A549 (cell line): ENCODE results near the gene PCNX3. TPM values are rescaled to one million over a fixed set of nuclear protein-coding genes. Genes with fewer than 3 reads are reported as not detected.
A peak's percentile ranks its signal among the peaks of the same experiment; 100 is the strongest.

Source experiments
- ATAC-seq, 2 experiments: fragments of 200-7000 bp in 1 of 2; fragments of >200 bp in 1 of 2; cut with Nextera tagmentation in 1 of 2; cut with Tn5 transposase in 1 of 2; 3 replicates each; pipeline versions ENCODE4 v1.8.0 to v1.9.1; 2018 to 2020; ENCODE audit warnings: mild to moderate bottlenecking in 1 of 2, moderate library complexity in 1 of 2
- CTCF ChIA-PET: fragments of 300-600 bp; sonication (Branson Sonifier 250); formaldehyde crosslinking; extraction: SDS; loops from one replicate; lab custom pipeline; 2021; ENCODE audit warnings: antibody characterized with exemption, inconsistent platforms; lab: Yijun Ruan, JAX
- POLR2A ChIA-PET: fragments of 350-600 bp; formaldehyde crosslinking; extraction: SDS; loops from one replicate; lab custom pipeline; 2021; ENCODE audit warnings: antibody characterized with exemption, inconsistent platforms; lab: Yijun Ruan, JAX
- DNase-seq, 2 experiments: peaks; one replicate each; pipeline versions ENCODE4 v3.0.0 to v3.0.0-alpha.2; 2011 to 2016; ENCODE audit warnings: low read depth in 1 of 2, low spot score in 1 of 2
- FAIRE-seq: peaks from 2 replicates; lab custom pipeline; 2011; peaks lifted over from hg19 to GRCh38; lab: Jason Lieb, UNC
- H3K27ac ChIP-seq, 2 experiments: fragments of >200 bp; sonication (Bioruptor Twin); formaldehyde crosslinking; 3 replicates each; pipeline ENCODE4 v1.5.1; 2016 to 2017
- H3K4me1 ChIP-seq: fragments of >200 bp; sonication (Bioruptor Twin); formaldehyde crosslinking; 3 replicates; pipeline ENCODE4 v1.6.1; 2016
- H3K4me2 ChIP-seq: fragments of >200 bp; sonication (Bioruptor Twin); formaldehyde crosslinking; 3 replicates; pipeline ENCODE4 v1.6.1; 2016
- H3K4me3 ChIP-seq: fragments of >200 bp; sonication (Bioruptor Twin); formaldehyde crosslinking; 3 replicates; pipeline ENCODE4 v1.5.1; 2016
- H3K9me3 ChIP-seq: fragments of >200 bp; sonication (Bioruptor Twin); formaldehyde crosslinking; 3 replicates; pipeline ENCODE4 v1.6.1; 2016
- BCL3 ChIP-seq: fragments of >200 bp; sonication (Bioruptor Twin); formaldehyde crosslinking; IDR thresholded peaks from 3 replicates; pipeline ENCODE4 v1.6.1; 2016
- CHD2 ChIP-seq: fragments of 150-350 bp; IDR thresholded peaks from 2 replicates; pipeline ENCODE4 v1.6.1; 2014; ENCODE audit warnings: low read length; ENCODE audit not compliant: partially characterized antibody
- ESRRA ChIP-seq: fragments of 150-350 bp; IDR thresholded peaks from 2 replicates; pipeline ENCODE4 v1.6.1; 2014; ENCODE audit warnings: mild to moderate bottlenecking, low read length, borderline replicate concordance
- FOSL2 ChIP-seq, 2 experiments: fragments of 450-650 bp in 1 of 2; fragments of >200 bp in 1 of 2; sonication (Bioruptor Twin) in 1 of 2; formaldehyde crosslinking; IDR thresholded peaks; 2 replicates each; pipeline versions ENCODE4 v1.5.0 to v1.6.1; 2016 to 2020; ENCODE audit warnings: mild to moderate bottlenecking in 1 of 2, moderate library complexity in 1 of 2
- GATA3 ChIP-seq: IDR thresholded peaks from 2 replicates; pipeline ENCODE4 v1.6.1; 2012; ENCODE audit warnings: borderline replicate concordance
- HDAC2 ChIP-seq: fragments of 200-600 bp; sonication (generic); IDR thresholded peaks from 2 replicates; pipeline ENCODE4 v1.6.1; 2016
- HEYL ChIP-seq: fragments of 250-450 bp; sonication (Bioruptor Pico); IDR thresholded peaks from 2 replicates; pipeline ENCODE4 v1.8.0; 2021; ENCODE audit warnings: mild to moderate bottlenecking, moderate library complexity
- HOXB13 ChIP-seq: fragments of 250-450 bp; sonication (Bioruptor Pico); IDR thresholded peaks from 2 replicates; pipeline ENCODE4 v1.5.0; 2020; ENCODE audit warnings: low read depth, mild to moderate bottlenecking, moderate library complexity
- KDM1A ChIP-seq: fragments of 200-600 bp; sonication (generic); IDR thresholded peaks from 2 replicates; pipeline ENCODE4 v1.6.1; 2016; ENCODE audit warnings: low read depth, mild to moderate bottlenecking
- MAFK ChIP-seq: fragments of 450-650 bp; IDR thresholded peaks from 2 replicates; pipeline ENCODE4 v1.6.1; 2014; ENCODE audit not compliant: partially characterized antibody
- MAZ ChIP-seq: fragments of 150-350 bp; IDR thresholded peaks from 2 replicates; pipeline ENCODE4 v1.6.1; 2014; ENCODE audit warnings: antibody characterized with exemption, low read depth, low read length, borderline replicate concordance
- MYC ChIP-seq: IDR thresholded peaks from 2 replicates; pipeline ENCODE4 v1.6.1; 2012; ENCODE audit warnings: mild to moderate bottlenecking, inconsistent platforms, low read length, improper control_type of control experiment, borderline replicate concordance
- NPAS2 ChIP-seq: fragments of 250-450 bp; sonication (Bioruptor Pico); IDR thresholded peaks from 2 replicates; pipeline ENCODE4 v1.8.0; 2022; ENCODE audit warnings: mild to moderate bottlenecking, moderate library complexity, borderline replicate concordance
- POLR2A ChIP-seq: IDR thresholded peaks from 2 replicates; pipeline ENCODE4 v1.6.1; 2012; ENCODE audit warnings: mild to moderate bottlenecking, low read length
- POLR2AphosphoS2 ChIP-seq: conservative IDR thresholded peaks from 2 replicates; pipeline ENCODE4 v1.6.1; 2012; ENCODE audit warnings: low read length, improper control_type of control experiment, inconsistent platforms
- RARB ChIP-seq: fragments of 250-450 bp; sonication (Bioruptor Pico); IDR thresholded peaks from 2 replicates; pipeline ENCODE4 v1.8.0; 2021; ENCODE audit warnings: mild to moderate bottlenecking, moderate library complexity
- RFX5 ChIP-seq: fragments of 450-650 bp; IDR thresholded peaks from 2 replicates; pipeline ENCODE4 v1.7.1; 2014; ENCODE audit warnings: antibody characterized with exemption, mild to moderate bottlenecking, moderate library complexity
- TFCP2L1 ChIP-seq: fragments of 250-450 bp; sonication (Bioruptor Pico); IDR thresholded peaks from 2 replicates; pipeline ENCODE4 v1.5.0; 2021; ENCODE audit warnings: mild to moderate bottlenecking
- USF2 ChIP-seq: fragments of 450-650 bp; IDR thresholded peaks from 2 replicates; pipeline ENCODE4 v1.6.1; 2014; ENCODE audit warnings: antibody characterized with exemption
- ZSCAN20 ChIP-seq: fragments of 250-450 bp; sonication (Bioruptor Pico); IDR thresholded peaks from 2 replicates; pipeline ENCODE4 v1.8.0; 2022; ENCODE audit warnings: mild to moderate bottlenecking, moderate library complexity
- WGBS: methylation state at CpG from one replicate; pipeline ENCODE4 v1.1.6; 2017; ENCODE audit errors: missing lambda C conversion rate; 5-methylcytosine and 5-hydroxymethylcytosine counted together
- polyA plus RNA-seq, 4 experiments: library from polyadenylated mRNA; depleted of rRNA in 3 of 4; stranded (reverse); fragments of >200 nt; fragmentation: RNase III in 1 of 4; extraction: RNeasy Plus Mini Kit Qiagen cat#74134 plus additional on column Dnase treatment in 1 of 4; gene quantifications; 2 replicates in 3 of 4; 3 replicates in 1 of 4; pipeline ENCODE4 v1.2.3, GENCODE V29; 2011 to 2017

Gene PCNX3
- polyA plus RNA-seq, 2 of the 4 experiments (the other 2 are of a cell fraction) = 14.2 to 29.7 TPM

GRCh38 chr11:65662799-65663638 is 47.4 kb downstream of the PCNX3 start, which contains the start of gene RELA (continued):
- TF ChIP-seq KDM1A = 0 out of 2 replicates have a peak, but pooled peaks have one; percentile 14

- FAIRE-seq (no peak), ATAC-seq (peak; percentile 64 to 75), DNase-seq (peak in 1 of 2 experiments; percentile 61)
- Histone ChIP-seq H3K27ac (peak overlapping the region; percentile 96 to 98), H3K4me1 (peaks cover 13% of the 10 kb centered on the region), H3K4me3 (peak overlapping the region; percentile 100), H3K9me3 (no peaks in the 10 kb centered on the region), H3K4me2 (peak overlapping the region; percentile 94)
- 0 out of 2 replicates have a peak, but pooled peaks have one; percentile 48 for TF ChIP-seq TFCP2L1 (CRISPR knock-in tag)
- TF ChIP-seq POLR2A = peak; percentile 4; the same call in 1 of the 2 replicates
- TF ChIP-seq ZSCAN20 (CRISPR knock-in tag) = no peak
- peak; percentile 49 for TF ChIP-seq USF2
- TF ChIP-seq HEYL (CRISPR knock-in tag) = no peak
- TF ChIP-seq HDAC2 = no peak
- 15% methylated on average over 9 of the region's 15 CpGs for WGBS
- ChIA-PET POLR2A (interaction anchor here (0.6 to 3.4 kb wide), 14 partner anchors 9 to 542 kb away, joined by 3 to 27 read pairs (median 4); partner anchors contain the start of genes FAU, FIBP, MRPL49 and PCNX3), CTCF (interaction anchor here (0.6 to 2.4 kb wide), 12 partner anchors 9 to 381 kb away, joined by 3 to 12 read pairs (median 3); partner anchors contain the start of genes FOSL1 and MUS81)
These were observed 48.1 kb downstream of the PCNX3 start for GRCh38 chr11:65663639-65664200.

- POLR2A ChIA-PET = interaction anchor here (1.0 to 1.3 kb wide), 2 partner anchors 9 kb away, joined by 3 read pairs; partner anchors contain the start of gene RELA
- peak; percentile 43 to 62; a peak in 4 of 6 replicates for ATAC-seq
- DNase-seq = no peak
- H3K4me2 ChIP-seq = no peak overlapping the region
- CTCF ChIA-PET = interaction anchor here (1.2 kb wide), 2 partner anchors 46 to 146 kb away, joined by 3 to 6 read pairs; no protein-coding TSS in a partner anchor
- H3K4me1 ChIP-seq = no peaks in the 10 kb centered on the region
- no peaks in the 10 kb centered on the region for H3K9me3 ChIP-seq
- H3K4me3 ChIP-seq = no peak overlapping the region
- no peak overlapping the region for H3K27ac ChIP-seq
- TF ChIP-seq ESRRA (no peak), POLR2AphosphoS2 (no peak), USF2 (no peak), CHD2 (no peak), NPAS2 (CRISPR knock-in tag) (no peak), MYC (no peak), RFX5 (no peak), GATA3 (no peak), FOSL2 (IDR thresholded peaks at IDR 0.05) (no peak), FOSL2 (CRISPR knock-in tag; IDR thresholded peaks at IDR 0.05) (no peak), RARB (no peak), MAZ (no peak), HOXB13 (no peak), BCL3 (no peak), MAFK (no peak)
- no peak for FAIRE-seq
These were observed 56.7 kb downstream of the PCNX3 start for GRCh38 chr11:65672180-65672860.
